MCF 10A (cell line): ENCODE results near the gene MAP3K8. TPM values are rescaled to one million over a fixed set of nuclear protein-coding genes. Genes with fewer than 3 reads are reported as not detected.

ENCODE experiments used
- BruUV-seq: library from RNA; stranded (reverse); fragments of 400-500 nt; replicated peaks from 2 replicates; lab custom pipeline; 2021; lab: Mats Ljungman, UMichigan
- CTCF ChIA-PET: fragments of 300-600 bp; sonication (Branson Sonifier 250); formaldehyde crosslinking; extraction: SDS; loops from one replicate; lab custom pipeline; 2021; ENCODE audit warnings: antibody characterized with exemption, inconsistent platforms; lab: Yijun Ruan, JAX
- POLR2A ChIA-PET: fragments of 300-600, 350-650 bp; sonication (Branson Sonifier 250); formaldehyde crosslinking; extraction: SDS; loops from one replicate; lab custom pipeline; 2020; ENCODE audit warnings: antibody characterized with exemption, inconsistent platforms; lab: Yijun Ruan, JAX
- DNase-seq: peaks from one replicate; pipeline ENCODE4 v3.0.0-alpha.2; 2018; ENCODE audit not compliant: unreplicated experiment
- H3K27ac Mint-ChIP-seq: one replicate; pipeline ENCODE4 v1.8.0; 2022; ENCODE audit warnings: mild to moderate bottlenecking, low read depth, mixed read lengths; ENCODE audit not compliant: unreplicated experiment
- H3K27me3 Mint-ChIP-seq: one replicate; pipeline ENCODE4 v1.8.0; 2022; ENCODE audit warnings: mixed read lengths; ENCODE audit not compliant: insufficient read depth, unreplicated experiment
- H3K36me3 Mint-ChIP-seq: one replicate; pipeline ENCODE4 v1.8.0; 2022; ENCODE audit warnings: mild to moderate bottlenecking, moderate library complexity, mixed read lengths; ENCODE audit not compliant: insufficient read depth, unreplicated experiment
- H3K4me1 Mint-ChIP-seq: one replicate; pipeline ENCODE4 v1.8.0; 2022; ENCODE audit warnings: mixed read lengths; ENCODE audit not compliant: insufficient read depth, unreplicated experiment
- H3K4me3 Mint-ChIP-seq: one replicate; pipeline ENCODE4 v1.8.0; 2022; ENCODE audit warnings: mild to moderate bottlenecking, moderate library complexity, mixed read lengths; ENCODE audit not compliant: unreplicated experiment
- H3K9me3 Mint-ChIP-seq: one replicate; pipeline ENCODE4 v1.8.0; 2022; ENCODE audit warnings: mixed read lengths; ENCODE audit not compliant: unreplicated experiment
- CTCF ChIP-seq: fragments of 200-600 bp; IDR thresholded peaks from one replicate; pipeline ENCODE4 v1.8.0; 2022; ENCODE audit warnings: antibody characterized with exemption, mild to moderate bottlenecking; ENCODE audit not compliant: unreplicated experiment
- intact Hi-C: fragments of 100-400 bp; cut with micrococcal nuclease; formaldehyde crosslinking; loops from 2 replicates; pipeline ENCODE4 v1.14.1; 2022
- total RNA-seq: library from RNA; stranded (reverse); gene quantifications from 2 replicates; pipeline ENCODE4 v1.2.3, GENCODE V29; 2022

The MAP3K8 gene
- total RNA-seq, 1 experiment from 2014 or later, result 1.5 TPM

- Mint-ChIP-seq H3K36me3 (peaks cover 21% of the 10 kb centered on the region), H3K9me3 (no peaks in the 10 kb centered on the region), H3K27ac (peak overlapping the region; percentile 75), H3K4me1 (peaks cover 35% of the 10 kb centered on the region), H3K27me3 (no peaks in the 10 kb centered on the region), H3K4me3 (peak overlapping the region; percentile 82)
- CTCF ChIA-PET, result interaction anchor here (0.7 kb wide), 1 partner anchor 17 kb away, joined by 3 read pairs; no protein-coding TSS in a partner anchor
- no peak for DNase-seq
- no TSS peak for BruUV-seq
- no peak for TF ChIP-seq CTCF
- POLR2A ChIA-PET, result interaction anchor here (1.1 to 9.2 kb wide), 5 partner anchors 13 to 61 kb away, joined by 3 to 95 read pairs (median 4); no protein-coding TSS in a partner anchor
- intact Hi-C loops, result loop anchor here (5.0 kb wide), 1 partner anchor 100 kb away; no protein-coding TSS in a partner anchor
These were observed 1.2 kb upstream of the MAP3K8 start for GRCh38 chr10:30432622-30433305.

- H3K4me1 Mint-ChIP-seq, result peaks cover 35% of the 10 kb centered on the region
- CTCF ChIA-PET, result interaction anchor here (0.7 kb wide), 1 partner anchor 17 kb away, joined by 3 read pairs; no protein-coding TSS in a partner anchor
- peak; percentile 71 for DNase-seq
These were observed 666 bp upstream of the MAP3K8 start for GRCh38 chr10:30433306-30433729.

GRCh38 chr10:30434273-30435072 lies 489 bp downstream of the MAP3K8 start:
- H3K27ac Mint-ChIP-seq, result peak overlapping the region; percentile 75
- no TSS peak for BruUV-seq
- POLR2A ChIA-PET, result interaction anchor here (0.5 to 9.2 kb wide), 10 partner anchors 9 to 90 kb away, joined by 3 to 95 read pairs (median 4); no protein-coding TSS in a partner anchor
- H3K36me3 Mint-ChIP-seq, result peaks cover 35% of the 10 kb centered on the region
- peak overlapping the region; percentile 82 for H3K4me3 Mint-ChIP-seq
- H3K9me3 Mint-ChIP-seq, result no peaks in the 10 kb centered on the region
- peak; percentile 85 for DNase-seq
- peaks cover 35% of the 10 kb centered on the region for H3K4me1 Mint-ChIP-seq
- TF ChIP-seq CTCF, result no peak
- H3K27me3 Mint-ChIP-seq, result no peaks in the 10 kb centered on the region
- intact Hi-C loops, result loop anchor here (5.0 kb wide), 1 partner anchor 98 kb away; no protein-coding TSS in a partner anchor
- CTCF ChIA-PET, result interaction anchor here (0.6 to 0.7 kb wide), 2 partner anchors 20 to 66 kb away, joined by 3 read pairs; no protein-coding TSS in a partner anchor

More at GRCh38 chr10:30433306-30433729, 666 bp upstream of the MAP3K8 start:
- no peaks in the 10 kb centered on the region for H3K27me3 Mint-ChIP-seq
- intact Hi-C loops, result loop anchor here (5.0 kb wide), 1 partner anchor 99 kb away; no protein-coding TSS in a partner anchor
- H3K27ac Mint-ChIP-seq, result peak overlapping the region; percentile 75
- peaks cover 24% of the 10 kb centered on the region for H3K36me3 Mint-ChIP-seq
- peak overlapping the region; percentile 82 for H3K4me3 Mint-ChIP-seq
- POLR2A ChIA-PET, result interaction anchor here (1.1 to 9.2 kb wide), 6 partner anchors 12 to 60 kb away, joined by 3 to 95 read pairs (median 4); no protein-coding TSS in a partner anchor
- BruUV-seq, result TSS peak; percentile 49
- no peak for TF ChIP-seq CTCF
- H3K9me3 Mint-ChIP-seq, result no peaks in the 10 kb centered on the region
